HepG2 (cell line): ENCODE measurements around the gene TBC1D10B. TPM values are rescaled to one million over a fixed set of nuclear protein-coding genes. Genes with fewer than 3 reads are reported as not detected.
A peak's percentile ranks its signal among the peaks of the same experiment; 100 is the strongest.

ENCODE experiments used
- ARID3A ChIP-seq: IDR thresholded peaks from 2 replicates; pipeline ENCODE4 v1.6.1; 2012; ENCODE audit warnings: low read depth, low read length, improper control_type of control experiment
- BHLHE40 ChIP-seq: IDR thresholded peaks from 2 replicates; pipeline ENCODE4 v1.6.1; 2011; ENCODE audit warnings: low read length, improper control_type of control experiment
- DMAP1 ChIP-seq: IDR thresholded peaks from 2 replicates; pipeline ENCODE4 v1.6.1; 2016
- DNMT3B ChIP-seq: conservative IDR thresholded peaks from 2 replicates; pipeline ENCODE4 v1.6.1; 2016; ENCODE audit warnings: missing biosample characterization, control low read depth
- ETV6 ChIP-seq: sonication (generic); formaldehyde crosslinking; conservative IDR thresholded peaks from 2 replicates; pipeline ENCODE4 v1.4.0; 2020; ENCODE audit warnings: missing genetic modification reagents
- FOSL1 ChIP-seq: sonication (generic); formaldehyde crosslinking; IDR thresholded peaks from 2 replicates; pipeline ENCODE4 v1.9.0; 2021; ENCODE audit warnings: missing genetic modification reagents, borderline replicate concordance
- GATAD1 ChIP-seq: IDR thresholded peaks from 2 replicates; pipeline ENCODE4 v1.6.1; 2016; ENCODE audit warnings: missing genetic modification reagents, missing compliant biosample characterization
- HMGA1 ChIP-seq: sonication (generic); formaldehyde crosslinking; conservative IDR thresholded peaks from 2 replicates; pipeline ENCODE4 v1.4.0; 2020; ENCODE audit warnings: missing genetic modification reagents
- HOXA3 ChIP-seq: sonication (generic); formaldehyde crosslinking; IDR thresholded peaks from 2 replicates; pipeline ENCODE4 v1.5.0; 2020; ENCODE audit warnings: missing genetic modification reagents
- KAT7 ChIP-seq: IDR thresholded peaks from 2 replicates; pipeline ENCODE4 v1.6.1; 2018; ENCODE audit warnings: borderline replicate concordance, missing compliant biosample characterization
- MEF2D ChIP-seq: sonication (generic); formaldehyde crosslinking; IDR thresholded peaks from 2 replicates; pipeline ENCODE4 v1.5.1; 2020; ENCODE audit warnings: mild to moderate bottlenecking, missing genetic modification reagents
- MEIS1 ChIP-seq: sonication (generic); formaldehyde crosslinking; IDR thresholded peaks from 2 replicates; pipeline ENCODE4 v1.9.0; 2021; ENCODE audit warnings: mild to moderate bottlenecking, missing genetic modification reagents, moderate library complexity, borderline replicate concordance
- MXD1 ChIP-seq: sonication (generic); formaldehyde crosslinking; IDR thresholded peaks from 2 replicates; pipeline ENCODE4 v1.4.0; 2020; ENCODE audit warnings: mild to moderate bottlenecking, missing genetic modification reagents
- NFATC3 ChIP-seq: sonication (generic); formaldehyde crosslinking; IDR thresholded peaks from 2 replicates; pipeline ENCODE4 v1.5.1; 2020; ENCODE audit warnings: mild to moderate bottlenecking, missing genetic modification reagents
- PHF8 ChIP-seq: sonication (generic); formaldehyde crosslinking; IDR thresholded peaks from 2 replicates; pipeline ENCODE4 v1.5.0; 2020; ENCODE audit warnings: missing genetic modification reagents
- PRMT3 ChIP-seq: sonication (generic); formaldehyde crosslinking; IDR thresholded peaks from 2 replicates; pipeline ENCODE4 v1.8.1; 2022; ENCODE audit warnings: low read depth, mild to moderate bottlenecking, moderate library complexity, missing genetic modification reagents, borderline replicate concordance
- SMYD3 ChIP-seq: sonication (generic); formaldehyde crosslinking; IDR thresholded peaks from 2 replicates; pipeline ENCODE4 v1.8.1; 2023; ENCODE audit warnings: mild to moderate bottlenecking, missing genetic modification reagents
- TFDP2 ChIP-seq: sonication (generic); formaldehyde crosslinking; IDR thresholded peaks from 2 replicates; pipeline ENCODE4 v1.4.0; 2020; ENCODE audit warnings: missing genetic modification reagents
- ZBTB2 ChIP-seq: sonication (generic); formaldehyde crosslinking; IDR thresholded peaks from 2 replicates; pipeline ENCODE4 v1.8.0; 2022; ENCODE audit warnings: low read depth, missing genetic modification reagents
- ZBTB20 ChIP-seq: sonication (generic); formaldehyde crosslinking; IDR thresholded peaks from 2 replicates; pipeline ENCODE4 v1.8.1; 2023; ENCODE audit warnings: missing genetic modification reagents, low read depth, mild to moderate bottlenecking, borderline replicate concordance
- ZNF317 ChIP-seq: sonication (generic); formaldehyde crosslinking; IDR thresholded peaks from 2 replicates; pipeline ENCODE4 v1.5.0; 2020; ENCODE audit warnings: mild to moderate bottlenecking, missing genetic modification reagents
- ZNF547 ChIP-seq: sonication (generic); formaldehyde crosslinking; IDR thresholded peaks from 2 replicates; pipeline ENCODE4 v1.5.1; 2020; ENCODE audit warnings: mild to moderate bottlenecking, missing genetic modification reagents
- ZNF737 ChIP-seq: sonication (generic); formaldehyde crosslinking; IDR thresholded peaks from 2 replicates; pipeline ENCODE4 v1.5.0; 2020; ENCODE audit warnings: missing genetic modification reagents, mild to moderate bottlenecking, borderline replicate concordance
- ZNF747 ChIP-seq: sonication (generic); formaldehyde crosslinking; IDR thresholded peaks from 2 replicates; pipeline ENCODE4 v1.8.1; 2023; ENCODE audit warnings: missing genetic modification reagents, mild to moderate bottlenecking, borderline replicate concordance
- ZNF878 ChIP-seq: sonication (generic); formaldehyde crosslinking; IDR thresholded peaks from 2 replicates; pipeline ENCODE4 v1.8.1; 2023; ENCODE audit warnings: mild to moderate bottlenecking, missing genetic modification reagents, moderate library complexity
- ZNF891 ChIP-seq: sonication (generic); formaldehyde crosslinking; IDR thresholded peaks from 2 replicates; pipeline ENCODE4 v1.5.0; 2020; ENCODE audit warnings: mild to moderate bottlenecking, missing genetic modification reagents
- polyA plus RNA-seq, 8 experiments: library from polyadenylated mRNA; depleted of rRNA in 3 of 8; stranded (reverse) in 7 of 8; unstranded in 1 of 8; fragments of >200 nt; fragmentation: Illumina TruSeq in 4 of 8; extraction: Trizol in 4 of 8; gene quantifications; 2 replicates each; pipeline versions ENCODE4 v1.2.1 to v1.2.3, GENCODE V29; 2011 to 2016; ENCODE audit warnings: low read depth in 4 of 8, missing spikeins in 1 of 8, mixed read lengths in 1 of 8; ENCODE audit not compliant: insufficient read depth in 1 of 8
- total RNA-seq, 5 experiments: library from RNA; depleted of rRNA; stranded (reverse); fragments of >200 nt; fragmentation: Illumina TruSeq; extraction: Trizol; gene quantifications; 2 replicates each; pipeline ENCODE4 v1.2.3, GENCODE V29; 2016; ENCODE audit warnings: low read depth in 1 of 5

The TBC1D10B gene
- total and polyA plus RNA-seq, 2 of the 13 experiments (the other 11 are each of a cell fraction or from before 2014, with no cell fraction given) = 15.7 to 24.8 TPM

- TF ChIP-seq ZNF747 (CRISPR knock-in tag) (peak; percentile 80; the same call in 1 of the 2 replicates), GATAD1 (peak; percentile 61), ARID3A (peak; percentile 35; the same call in 1 of the 2 replicates), DNMT3B (CRISPR knock-in tag) (0 out of 2 replicates have a peak, but pooled peaks have one; percentile 82), ETV6 (CRISPR knock-in tag) (no peak), MEIS1 (CRISPR knock-in tag) (no peak), KAT7 (CRISPR knock-in tag) (no peak), HOXA3 (CRISPR knock-in tag) (peak; percentile 79; the same call in 1 of the 2 replicates), TFDP2 (CRISPR knock-in tag) (no peak; the same call in 1 of the 2 replicates), ZBTB2 (CRISPR knock-in tag) (peak; percentile 36; the same call in 1 of the 2 replicates), BHLHE40 (no peak), MEF2D (CRISPR knock-in tag) (peak; percentile 92), ZNF317 (CRISPR knock-in tag) (peak; percentile 4), SMYD3 (CRISPR knock-in tag) (peak; percentile 87; the same call in 1 of the 2 replicates), ZNF878 (CRISPR knock-in tag) (peak; percentile 62; the same call in 1 of the 2 replicates), ZBTB20 (CRISPR knock-in tag) (peak; percentile 49; the same call in 1 of the 2 replicates), PHF8 (CRISPR knock-in tag) (peak; percentile 66; the same call in 1 of the 2 replicates), ZNF891 (CRISPR knock-in tag) (peak; percentile 61; the same call in 1 of the 2 replicates), DMAP1 (CRISPR knock-in tag) (peak; percentile 72), ZNF547 (CRISPR knock-in tag) (no peak), NFATC3 (no peak), PRMT3 (peak; percentile 32; the same call in 1 of the 2 replicates), MXD1 (CRISPR knock-in tag) (no peak), ZNF737 (CRISPR knock-in tag) (no peak), HMGA1 (CRISPR knock-in tag) (no peak), FOSL1 (CRISPR knock-in tag) (no peak)
Observed at GRCh38 chr16:30335598-30336474, 34.5 kb downstream of the TBC1D10B start (continued).
